ENCODE results near the gene SORBS2. TPM values are rescaled to one million over a fixed set of nuclear protein-coding genes. Genes with fewer than 3 reads are reported as not detected.

Gene SORBS2
- polyA plus RNA-seq, 2 donors, result 22.7 to 33.4 TPM

- Histone ChIP-seq H3K4me3 (ENCODE audit: low read depth in 1 of 2, low read length in 2 of 2) (no peak overlapping the region), H3K27ac (ENCODE audit: low read depth in 2 of 2, low read length in 1 of 2) (no peak overlapping the region), H3K9me3 (ENCODE audit: control insufficient read depth in 2 of 2, insufficient read depth in 1 of 2, low read depth in 1 of 2, low read length in 1 of 2) (no peaks in the 10 kb centered on the region), H3K27me3 (ENCODE audit: control insufficient read depth in 1 of 2, insufficient read depth in 2 of 2, low read length in 2 of 2) (no peaks in the 10 kb centered on the region), H3K4me1 (ENCODE audit: control insufficient read depth in 2 of 2, insufficient read depth in 2 of 2, low read length in 1 of 2) (peaks cover 0 to 2% of the 10 kb centered on the region in 2 donors), H3K36me3 (ENCODE audit: control insufficient read depth in 2 of 2, insufficient read depth in 2 of 2, low read length in 1 of 2) (no peaks in the 10 kb centered on the region)
- WGBS, 2 donors, result 73 to 78% methylated on average over 7 of the region's 7 CpGs
Observed at GRCh38 chr4:185771711-185772390, 40.1 kb downstream of the SORBS2 start.

- no peaks in the 10 kb centered on the region for H3K4me1 ChIP-seq (ENCODE audit: control insufficient read depth in 2 of 2, insufficient read depth in 2 of 2, low read length in 1 of 2)
- H3K27ac ChIP-seq (ENCODE audit: low read depth in 2 of 2, low read length in 1 of 2), result no peak overlapping the region
- no peaks in the 10 kb centered on the region for H3K9me3 ChIP-seq (ENCODE audit: control insufficient read depth in 2 of 2, insufficient read depth in 1 of 2, low read depth in 1 of 2, low read length in 1 of 2)
- no peaks in the 10 kb centered on the region for H3K36me3 ChIP-seq (ENCODE audit: control insufficient read depth in 2 of 2, insufficient read depth in 2 of 2, low read length in 1 of 2)
- no peak overlapping the region for H3K4me3 ChIP-seq (ENCODE audit: low read depth in 1 of 2, low read length in 2 of 2)
- 88 to 96% methylated on average over 4 of the region's 4 CpGs for WGBS, 2 donors
- no peaks in the 10 kb centered on the region for H3K27me3 ChIP-seq (ENCODE audit: control insufficient read depth in 1 of 2, insufficient read depth in 2 of 2, low read length in 2 of 2)
Observed at GRCh38 chr4:185767528-185767927, 44.5 kb downstream of the SORBS2 start.

GRCh38 chr4:185764876-185765275 is 47.1 kb downstream of the SORBS2 start:
- no peaks in the 10 kb centered on the region for H3K4me1 ChIP-seq (ENCODE audit: control insufficient read depth in 2 of 2, insufficient read depth in 2 of 2, low read length in 1 of 2)
- H3K4me3 ChIP-seq (ENCODE audit: low read depth in 1 of 2, low read length in 2 of 2), result no peak overlapping the region
- H3K36me3 ChIP-seq (ENCODE audit: control insufficient read depth in 2 of 2, insufficient read depth in 2 of 2, low read length in 1 of 2), result no peaks in the 10 kb centered on the region
- no peaks in the 10 kb centered on the region for H3K9me3 ChIP-seq (ENCODE audit: control insufficient read depth in 2 of 2, insufficient read depth in 1 of 2, low read depth in 1 of 2, low read length in 1 of 2)
- no peak overlapping the region for H3K27ac ChIP-seq (ENCODE audit: low read depth in 2 of 2, low read length in 1 of 2)
- H3K27me3 ChIP-seq (ENCODE audit: control insufficient read depth in 1 of 2, insufficient read depth in 2 of 2, low read length in 2 of 2), result no peaks in the 10 kb centered on the region

GRCh38 chr4:185761352-185762235 is 50.4 kb downstream of the SORBS2 start:
- Histone ChIP-seq H3K4me3 (ENCODE audit: low read depth in 1 of 2, low read length in 2 of 2) (no peak overlapping the region), H3K27me3 (ENCODE audit: control insufficient read depth in 1 of 2, insufficient read depth in 2 of 2, low read length in 2 of 2) (no peaks in the 10 kb centered on the region), H3K4me1 (ENCODE audit: control insufficient read depth in 2 of 2, insufficient read depth in 2 of 2, low read length in 1 of 2) (no peaks in the 10 kb centered on the region), H3K27ac (ENCODE audit: low read depth in 2 of 2, low read length in 1 of 2) (no peak overlapping the region), H3K9me3 (ENCODE audit: control insufficient read depth in 2 of 2, insufficient read depth in 1 of 2, low read depth in 1 of 2, low read length in 1 of 2) (no peaks in the 10 kb centered on the region), H3K36me3 (ENCODE audit: control insufficient read depth in 2 of 2, insufficient read depth in 2 of 2, low read length in 1 of 2) (no peaks in the 10 kb centered on the region)
- 58 to 67% methylated on average over 9 of the region's 9 CpGs for WGBS, 2 donors

- H3K27me3 ChIP-seq (ENCODE audit: control insufficient read depth in 1 of 2, insufficient read depth in 2 of 2, low read length in 2 of 2), result no peaks in the 10 kb centered on the region
- WGBS, 2 donors, result 68 to 78% methylated on average over 2 of the region's 2 CpGs
- H3K9me3 ChIP-seq (ENCODE audit: control insufficient read depth in 2 of 2, insufficient read depth in 1 of 2, low read depth in 1 of 2, low read length in 1 of 2), result no peaks in the 10 kb centered on the region
- no peak overlapping the region for H3K27ac ChIP-seq (ENCODE audit: low read depth in 2 of 2, low read length in 1 of 2)
- no peaks in the 10 kb centered on the region for H3K4me1 ChIP-seq (ENCODE audit: control insufficient read depth in 2 of 2, insufficient read depth in 2 of 2, low read length in 1 of 2)
- no peaks in the 10 kb centered on the region for H3K36me3 ChIP-seq (ENCODE audit: control insufficient read depth in 2 of 2, insufficient read depth in 2 of 2, low read length in 1 of 2)
- H3K4me3 ChIP-seq (ENCODE audit: low read depth in 1 of 2, low read length in 2 of 2), result no peak overlapping the region
Observed at GRCh38 chr4:185758807-185759206, 53.2 kb downstream of the SORBS2 start.

GRCh38 chr4:185755451-185755850 is 56.5 kb downstream of the SORBS2 start:
- Histone ChIP-seq H3K9me3 (ENCODE audit: control insufficient read depth in 2 of 2, insufficient read depth in 1 of 2, low read depth in 1 of 2, low read length in 1 of 2) (no peaks in the 10 kb centered on the region), H3K4me1 (ENCODE audit: control insufficient read depth in 2 of 2, insufficient read depth in 2 of 2, low read length in 1 of 2) (no peaks in the 10 kb centered on the region), H3K27me3 (ENCODE audit: control insufficient read depth in 1 of 2, insufficient read depth in 2 of 2, low read length in 2 of 2) (no peaks in the 10 kb centered on the region), H3K4me3 (ENCODE audit: low read depth in 1 of 2, low read length in 2 of 2) (no peak overlapping the region), H3K36me3 (ENCODE audit: control insufficient read depth in 2 of 2, insufficient read depth in 2 of 2, low read length in 1 of 2) (no peaks in the 10 kb centered on the region), H3K27ac (ENCODE audit: low read depth in 2 of 2, low read length in 1 of 2) (no peak overlapping the region)

- 61 to 73% methylated on average over 3 of the region's 3 CpGs for WGBS, 2 donors
- Histone ChIP-seq H3K4me1 (ENCODE audit: control insufficient read depth in 2 of 2, insufficient read depth in 2 of 2, low read length in 1 of 2) (no peaks in the 10 kb centered on the region), H3K9me3 (ENCODE audit: control insufficient read depth in 2 of 2, insufficient read depth in 1 of 2, low read depth in 1 of 2, low read length in 1 of 2) (no peaks in the 10 kb centered on the region), H3K36me3 (ENCODE audit: control insufficient read depth in 2 of 2, insufficient read depth in 2 of 2, low read length in 1 of 2) (no peaks in the 10 kb centered on the region), H3K27me3 (ENCODE audit: control insufficient read depth in 1 of 2, insufficient read depth in 2 of 2, low read length in 2 of 2) (no peaks in the 10 kb centered on the region), H3K4me3 (ENCODE audit: low read depth in 1 of 2, low read length in 2 of 2) (no peak overlapping the region), H3K27ac (ENCODE audit: low read depth in 2 of 2, low read length in 1 of 2) (no peak overlapping the region)
Observed at GRCh38 chr4:185754961-185755360, 57.0 kb downstream of the SORBS2 start.

GRCh38 chr4:185752872-185753271 is 59.1 kb downstream of the SORBS2 start:
- Histone ChIP-seq H3K36me3 (ENCODE audit: control insufficient read depth in 2 of 2, insufficient read depth in 2 of 2, low read length in 1 of 2) (no peaks in the 10 kb centered on the region), H3K4me1 (ENCODE audit: control insufficient read depth in 2 of 2, insufficient read depth in 2 of 2, low read length in 1 of 2) (no peaks in the 10 kb centered on the region), H3K9me3 (ENCODE audit: control insufficient read depth in 2 of 2, insufficient read depth in 1 of 2, low read depth in 1 of 2, low read length in 1 of 2) (no peaks in the 10 kb centered on the region), H3K27me3 (ENCODE audit: control insufficient read depth in 1 of 2, insufficient read depth in 2 of 2, low read length in 2 of 2) (no peaks in the 10 kb centered on the region), H3K4me3 (ENCODE audit: low read depth in 1 of 2, low read length in 2 of 2) (no peak overlapping the region), H3K27ac (ENCODE audit: low read depth in 2 of 2, low read length in 1 of 2) (no peak overlapping the region)
- 68 to 69% methylated on average over 5 of the region's 5 CpGs for WGBS, 2 donors

GRCh38 chr4:185749858-185750257 is 62.1 kb downstream of the SORBS2 start:
- no peaks in the 10 kb centered on the region for H3K27me3 ChIP-seq (ENCODE audit: control insufficient read depth in 1 of 2, insufficient read depth in 2 of 2, low read length in 2 of 2)
- WGBS, 2 donors, result 82 to 89% methylated on average over 5 of the region's 5 CpGs
- no peaks in the 10 kb centered on the region for H3K36me3 ChIP-seq (ENCODE audit: control insufficient read depth in 2 of 2, insufficient read depth in 2 of 2, low read length in 1 of 2)
- peaks cover 0 to 5% of the 10 kb centered on the region in 2 donors for H3K4me1 ChIP-seq (ENCODE audit: control insufficient read depth in 2 of 2, insufficient read depth in 2 of 2, low read length in 1 of 2)
- H3K27ac ChIP-seq (ENCODE audit: low read depth in 2 of 2, low read length in 1 of 2), result no peak overlapping the region
- no peaks in the 10 kb centered on the region for H3K9me3 ChIP-seq (ENCODE audit: control insufficient read depth in 2 of 2, insufficient read depth in 1 of 2, low read depth in 1 of 2, low read length in 1 of 2)
- no peak overlapping the region for H3K4me3 ChIP-seq (ENCODE audit: low read depth in 1 of 2, low read length in 2 of 2)
